A673 (cell line): ENCODE data around the gene SDK1. TPM values are rescaled to one million over a fixed set of nuclear protein-coding genes. Genes with fewer than 3 reads are reported as not detected.
"Not testable (repeated sequence)": the region's sequence is repeated elsewhere in the genome, so short reads cannot be mapped to it uniquely, and the experiment has no call there.

Experiments
- BruUV-seq: library from RNA; stranded (reverse); fragments of 400-500 nt; replicated peaks from 2 replicates; lab custom pipeline; 2021; lab: Mats Ljungman, UMichigan
- CTCF ChIA-PET: fragments of 300-600 bp; sonication (Branson Sonifier 250); formaldehyde crosslinking; loops from one replicate; lab custom pipeline; 2022; ENCODE audit warnings: antibody characterized with exemption; lab: Charles Lee
- POLR2A ChIA-PET: fragments of 300-600 bp; sonication (Branson Sonifier 250); formaldehyde crosslinking; loops from one replicate; lab custom pipeline; 2022; ENCODE audit warnings: antibody characterized with exemption; ENCODE audit not compliant: low non-redundant PET; lab: Charles Lee
- DNase-seq: peaks from one replicate; pipeline ENCODE4 v3.0.0-alpha.2; 2015; ENCODE audit warnings: low spot score
- H3K27ac ChIP-seq: fragments of 200-600 bp; sonication (generic); 2 replicates; pipeline ENCODE4 v1.5.1; 2016; ENCODE audit warnings: mixed run types, low read depth, mild to moderate bottlenecking, mixed read lengths, antibody characterized with exemption, low read length; ENCODE audit not compliant: poor library complexity, severe bottlenecking
- H3K27me3 ChIP-seq: fragments of 200-600 bp; sonication (generic); replicated peaks from 2 replicates; pipeline ENCODE4 v1.6.1; 2017; ENCODE audit warnings: mixed run types, low read depth, mild to moderate bottlenecking, mixed read lengths, antibody characterized with exemption, low read length; ENCODE audit not compliant: insufficient read depth, poor library complexity
- H3K36me3 ChIP-seq: fragments of 200-600 bp; sonication (generic); 2 replicates; pipeline ENCODE4 v1.6.1; 2016; ENCODE audit warnings: mixed run types, mild to moderate bottlenecking, mixed read lengths, antibody characterized with exemption, low read length; ENCODE audit not compliant: insufficient read depth, poor library complexity, severe bottlenecking
- H3K4me1 ChIP-seq: fragments of 200-600 bp; sonication (generic); 2 replicates; pipeline ENCODE4 v1.6.1; 2017; ENCODE audit warnings: mixed run types, mild to moderate bottlenecking, mixed read lengths, antibody characterized with exemption, low read length; ENCODE audit not compliant: insufficient read depth, poor library complexity, severe bottlenecking
- H3K4me3 ChIP-seq: fragments of 200-600 bp; sonication (generic); 2 replicates; pipeline ENCODE4 v1.5.1; 2016; ENCODE audit warnings: low read depth, mixed run types, mild to moderate bottlenecking, mixed read lengths, low read length; ENCODE audit not compliant: poor library complexity, severe bottlenecking
- H3K9me3 ChIP-seq: fragments of 200-600 bp; sonication (generic); 2 replicates; pipeline ENCODE4 v1.6.1; 2016; ENCODE audit warnings: mixed run types, low read depth, mild to moderate bottlenecking, mixed read lengths, antibody characterized with exemption, low read length; ENCODE audit not compliant: poor library complexity, severe bottlenecking
- EZH2 ChIP-seq: fragments of 200-600 bp; sonication (generic); IDR thresholded peaks from 2 replicates; pipeline ENCODE4 v1.6.1; 2017; ENCODE audit warnings: borderline replicate concordance, low read depth, mild to moderate bottlenecking, mixed read lengths, antibody characterized with exemption, low read length; ENCODE audit not compliant: poor library complexity, severe bottlenecking
- intact Hi-C: fragments of 100-400 bp; cut with micrococcal nuclease; formaldehyde crosslinking; loops from one replicate; pipeline ENCODE4 v1.10.0; 2022; ENCODE audit not compliant: unreplicated experiment
- total RNA-seq: library from RNA; stranded (reverse); gene quantifications from 2 replicates; pipeline ENCODE4 v1.2.3, GENCODE V29; 2021
- TF ChIP-seq, protein P1 (sequence below): fragments of 300-800, 200-600 bp; sonication (generic); conservative IDR thresholded peaks from 2 replicates; pipeline ENCODE4 v1.5.1; 2017; ENCODE audit warnings: low read depth, mild to moderate bottlenecking, antibody characterized with exemption, low read length, moderate library complexity, mixed read lengths

The SDK1 gene
- total RNA-seq, 1 experiment from 2014 or later: 14.7 TPM

DNA sequence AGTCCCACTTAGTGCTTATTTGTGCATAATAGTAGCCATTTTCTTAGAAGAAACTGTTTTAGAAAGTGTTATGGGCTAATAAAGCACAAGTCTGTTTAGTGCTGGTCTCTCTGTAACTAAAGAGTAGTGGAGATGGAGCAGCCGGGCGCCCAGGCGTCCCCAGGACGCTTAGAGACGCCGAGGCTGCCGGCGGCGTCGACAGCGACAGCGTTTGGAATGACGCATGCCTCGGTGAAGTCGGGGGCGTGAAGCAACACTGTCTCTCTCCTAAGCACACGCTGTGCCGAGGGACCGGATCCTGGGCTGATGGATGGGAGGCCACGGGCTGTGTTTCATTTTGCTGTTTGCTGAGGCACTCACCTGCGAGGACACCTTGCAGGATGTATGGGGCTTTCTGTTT is 792.4 kb downstream of the SDK1 start:
- no peak for DNase-seq
- CTCF ChIA-PET: interaction anchor here (0.7 kb wide), 1 partner anchor 15 kb away, joined by 12 read pairs; no protein-coding TSS in a partner anchor
- POLR2A ChIA-PET: no interaction called here
- Histone ChIP-seq H3K4me3 (no peak overlapping the region), H3K4me1 (no peaks in the 10 kb centered on the region), H3K9me3 (peaks cover 7% of the 10 kb centered on the region), H3K27me3 (no peaks in the 10 kb centered on the region), H3K36me3 (no peaks in the 10 kb centered on the region), H3K27ac (no peak overlapping the region)
- intact Hi-C loops: no loop called here
- BruUV-seq: no TSS peak
- no peak for TF ChIP-seq EZH2
- TF ChIP-seq, protein P1, sequence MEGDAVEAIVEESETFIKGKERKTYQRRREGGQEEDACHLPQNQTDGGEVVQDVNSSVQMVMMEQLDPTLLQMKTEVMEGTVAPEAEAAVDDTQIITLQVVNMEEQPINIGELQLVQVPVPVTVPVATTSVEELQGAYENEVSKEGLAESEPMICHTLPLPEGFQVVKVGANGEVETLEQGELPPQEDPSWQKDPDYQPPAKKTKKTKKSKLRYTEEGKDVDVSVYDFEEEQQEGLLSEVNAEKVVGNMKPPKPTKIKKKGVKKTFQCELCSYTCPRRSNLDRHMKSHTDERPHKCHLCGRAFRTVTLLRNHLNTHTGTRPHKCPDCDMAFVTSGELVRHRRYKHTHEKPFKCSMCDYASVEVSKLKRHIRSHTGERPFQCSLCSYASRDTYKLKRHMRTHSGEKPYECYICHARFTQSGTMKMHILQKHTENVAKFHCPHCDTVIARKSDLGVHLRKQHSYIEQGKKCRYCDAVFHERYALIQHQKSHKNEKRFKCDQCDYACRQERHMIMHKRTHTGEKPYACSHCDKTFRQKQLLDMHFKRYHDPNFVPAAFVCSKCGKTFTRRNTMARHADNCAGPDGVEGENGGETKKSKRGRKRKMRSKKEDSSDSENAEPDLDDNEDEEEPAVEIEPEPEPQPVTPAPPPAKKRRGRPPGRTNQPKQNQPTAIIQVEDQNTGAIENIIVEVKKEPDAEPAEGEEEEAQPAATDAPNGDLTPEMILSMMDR: no peak

DNA sequence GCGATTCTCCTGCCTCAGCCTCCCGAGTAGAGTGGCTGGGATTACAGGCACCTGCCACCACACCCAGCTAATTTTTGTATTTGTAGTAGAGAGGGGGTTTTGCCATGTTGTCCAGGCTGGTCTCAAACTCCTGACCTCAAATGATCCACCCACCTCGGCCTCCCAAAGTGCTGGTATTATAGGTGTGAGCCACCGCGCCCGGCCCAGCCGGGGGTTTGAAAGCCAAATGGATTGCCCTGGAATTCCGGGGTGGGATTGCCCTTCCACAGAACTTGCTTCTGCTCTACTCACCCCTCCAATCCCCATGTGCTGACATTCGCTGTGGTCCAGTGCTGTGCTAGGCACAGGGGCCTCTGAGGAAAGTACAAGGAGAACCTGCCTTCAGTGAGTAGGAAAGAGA is 793.1 kb downstream of the SDK1 start:
- H3K4me3 ChIP-seq, H3K36me3 ChIP-seq, CTCF ChIA-PET, H3K27me3 ChIP-seq, H3K9me3 ChIP-seq, BruUV-seq, H3K4me1 ChIP-seq, H3K27ac ChIP-seq, intact Hi-C loops, DNase-seq, POLR2A ChIA-PET: not testable (repeated sequence)

DNA sequence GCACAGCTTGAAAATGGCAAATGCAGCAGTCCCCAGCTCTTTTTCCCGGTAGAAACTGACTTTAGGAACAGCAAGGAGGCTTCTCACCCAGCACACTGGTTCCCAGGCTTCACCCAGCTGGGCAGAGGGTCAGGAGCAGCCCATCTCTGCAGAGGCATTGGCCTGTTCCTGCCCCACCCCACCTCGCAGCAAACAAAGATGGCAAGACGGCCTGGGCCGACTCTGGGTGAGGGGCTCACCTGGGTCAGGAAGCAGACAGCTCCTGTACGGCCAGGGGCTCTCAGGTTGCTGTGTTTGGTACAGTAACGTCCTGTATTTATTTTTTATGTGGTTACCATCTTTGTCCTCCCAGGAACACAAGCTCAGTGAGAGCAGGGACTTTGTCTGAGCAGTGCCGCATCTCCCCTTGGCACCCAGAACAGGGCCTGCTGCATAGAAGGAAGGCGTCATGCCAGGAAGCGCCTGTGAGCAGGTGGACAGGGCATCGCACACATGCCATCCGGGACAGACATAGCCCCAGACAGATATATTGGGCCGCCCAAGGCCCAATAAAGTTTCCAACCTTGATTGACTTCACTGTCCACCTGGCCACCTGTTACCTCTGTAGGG is 796.1 kb downstream of the SDK1 start:
- H3K4me3 ChIP-seq: no peak overlapping the region
- H3K27me3 ChIP-seq: no peaks in the 10 kb centered on the region
- H3K9me3 ChIP-seq: no peaks in the 10 kb centered on the region
- no peak overlapping the region for H3K27ac ChIP-seq
- DNase-seq: no peak
- intact Hi-C loops: no loop called here
- ChIA-PET CTCF (no interaction called here), POLR2A (no interaction called here)
- peaks cover 5% of the 10 kb centered on the region for H3K4me1 ChIP-seq
- H3K36me3 ChIP-seq: no peaks in the 10 kb centered on the region
- no TSS peak for BruUV-seq
- no peak for TF ChIP-seq EZH2
- TF ChIP-seq, protein P1: no peak

DNA sequence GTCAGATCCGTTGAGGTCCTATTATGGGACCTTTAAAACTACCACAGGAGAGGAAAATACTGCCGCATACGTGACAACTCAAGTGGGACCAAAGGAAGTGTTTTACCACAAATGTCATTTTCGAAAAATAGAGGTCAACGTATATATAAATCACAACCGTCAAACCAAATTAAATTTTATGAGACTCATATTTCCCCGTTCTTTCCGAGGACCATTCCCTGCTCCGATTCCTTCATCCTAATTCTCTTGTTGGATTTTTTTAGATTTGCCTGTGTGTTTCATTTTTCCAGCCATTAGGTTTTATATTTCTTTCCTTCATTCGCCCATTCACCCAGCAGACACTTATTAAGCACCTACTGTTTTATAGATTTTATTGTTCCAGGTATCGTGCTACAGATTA is 797.1 kb downstream of the SDK1 start:
- DNase-seq: no peak
- Histone ChIP-seq H3K4me1 (peaks cover 9% of the 10 kb centered on the region), H3K36me3 (no peaks in the 10 kb centered on the region), H3K27ac (no peak overlapping the region), H3K27me3 (no peaks in the 10 kb centered on the region), H3K9me3 (no peaks in the 10 kb centered on the region), H3K4me3 (no peak overlapping the region)
- TF ChIP-seq, protein P1: no peak
- BruUV-seq: no TSS peak
- CTCF ChIA-PET: no interaction called here
- intact Hi-C loops: no loop called here
- POLR2A ChIA-PET: no interaction called here
